A673 (cell line): Measurements from ENCODE around the gene LAMB4. TPM values are rescaled to one million over a fixed set of nuclear protein-coding genes. Genes with fewer than 3 reads are reported as not detected.

Source experiments
- BruUV-seq: library from RNA; stranded (reverse); fragments of 400-500 nt; replicated peaks from 2 replicates; lab custom pipeline; 2021; lab: Mats Ljungman, UMichigan
- CTCF ChIA-PET: fragments of 300-600 bp; sonication (Branson Sonifier 250); formaldehyde crosslinking; loops from one replicate; lab custom pipeline; 2022; ENCODE audit warnings: antibody characterized with exemption; lab: Charles Lee
- POLR2A ChIA-PET: fragments of 300-600 bp; sonication (Branson Sonifier 250); formaldehyde crosslinking; loops from one replicate; lab custom pipeline; 2022; ENCODE audit warnings: antibody characterized with exemption; ENCODE audit not compliant: low non-redundant PET; lab: Charles Lee
- DNase-seq: peaks from one replicate; pipeline ENCODE4 v3.0.0-alpha.2; 2015; ENCODE audit warnings: low spot score
- H3K27ac ChIP-seq: fragments of 200-600 bp; sonication (generic); 2 replicates; pipeline ENCODE4 v1.5.1; 2016; ENCODE audit warnings: mixed run types, low read depth, mild to moderate bottlenecking, mixed read lengths, antibody characterized with exemption, low read length; ENCODE audit not compliant: poor library complexity, severe bottlenecking
- H3K27me3 ChIP-seq: fragments of 200-600 bp; sonication (generic); replicated peaks from 2 replicates; pipeline ENCODE4 v1.6.1; 2017; ENCODE audit warnings: mixed run types, low read depth, mild to moderate bottlenecking, mixed read lengths, antibody characterized with exemption, low read length; ENCODE audit not compliant: insufficient read depth, poor library complexity
- H3K36me3 ChIP-seq: fragments of 200-600 bp; sonication (generic); 2 replicates; pipeline ENCODE4 v1.6.1; 2016; ENCODE audit warnings: mixed run types, mild to moderate bottlenecking, mixed read lengths, antibody characterized with exemption, low read length; ENCODE audit not compliant: insufficient read depth, poor library complexity, severe bottlenecking
- H3K4me1 ChIP-seq: fragments of 200-600 bp; sonication (generic); 2 replicates; pipeline ENCODE4 v1.6.1; 2017; ENCODE audit warnings: mixed run types, mild to moderate bottlenecking, mixed read lengths, antibody characterized with exemption, low read length; ENCODE audit not compliant: insufficient read depth, poor library complexity, severe bottlenecking
- H3K4me3 ChIP-seq: fragments of 200-600 bp; sonication (generic); 2 replicates; pipeline ENCODE4 v1.5.1; 2016; ENCODE audit warnings: low read depth, mixed run types, mild to moderate bottlenecking, mixed read lengths, low read length; ENCODE audit not compliant: poor library complexity, severe bottlenecking
- H3K9me3 ChIP-seq: fragments of 200-600 bp; sonication (generic); 2 replicates; pipeline ENCODE4 v1.6.1; 2016; ENCODE audit warnings: mixed run types, low read depth, mild to moderate bottlenecking, mixed read lengths, antibody characterized with exemption, low read length; ENCODE audit not compliant: poor library complexity, severe bottlenecking
- EZH2 ChIP-seq: fragments of 200-600 bp; sonication (generic); IDR thresholded peaks from 2 replicates; pipeline ENCODE4 v1.6.1; 2017; ENCODE audit warnings: borderline replicate concordance, low read depth, mild to moderate bottlenecking, mixed read lengths, antibody characterized with exemption, low read length; ENCODE audit not compliant: poor library complexity, severe bottlenecking
- intact Hi-C: fragments of 100-400 bp; cut with micrococcal nuclease; formaldehyde crosslinking; loops from one replicate; pipeline ENCODE4 v1.10.0; 2022; ENCODE audit not compliant: unreplicated experiment
- total RNA-seq: library from RNA; stranded (reverse); gene quantifications from 2 replicates; pipeline ENCODE4 v1.2.3, GENCODE V29; 2021
- TF ChIP-seq, protein P1 (sequence below): fragments of 300-800, 200-600 bp; sonication (generic); conservative IDR thresholded peaks from 2 replicates; pipeline ENCODE4 v1.5.1; 2017; ENCODE audit warnings: low read depth, mild to moderate bottlenecking, antibody characterized with exemption, low read length, moderate library complexity, mixed read lengths

The LAMB4 gene
- total RNA-seq, 1 experiment from 2014 or later: 0.21 TPM

DNA sequence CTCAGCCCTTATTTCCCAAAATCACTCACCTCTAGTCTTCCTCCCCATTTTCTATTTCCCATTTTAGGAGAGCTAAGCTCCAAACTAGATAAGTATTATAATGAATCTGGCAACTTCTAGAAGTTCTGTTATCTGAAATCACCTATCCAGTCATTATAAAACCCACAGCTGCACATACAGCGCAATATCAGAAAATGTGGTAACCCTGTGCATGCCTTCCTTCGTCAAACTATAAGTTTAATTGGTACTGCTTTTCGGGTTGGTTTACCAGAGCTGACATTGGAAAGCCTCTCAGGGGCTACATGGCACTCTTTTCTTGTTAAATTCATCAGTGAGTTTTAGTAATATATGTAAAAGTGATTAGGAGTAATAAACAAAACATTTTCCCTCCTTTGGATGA, 1.6 kb downstream of the LAMB4 start:
- no peak overlapping the region for H3K27ac ChIP-seq
- no peak for DNase-seq
- intact Hi-C loops: no loop called here
- ChIA-PET POLR2A (no interaction called here), CTCF (no interaction called here)
- H3K4me3 ChIP-seq: no peak overlapping the region
- H3K4me1 ChIP-seq: peaks cover 13% of the 10 kb centered on the region
- no peaks in the 10 kb centered on the region for H3K36me3 ChIP-seq
- TF ChIP-seq EZH2: no peak
- TF ChIP-seq, protein P1, sequence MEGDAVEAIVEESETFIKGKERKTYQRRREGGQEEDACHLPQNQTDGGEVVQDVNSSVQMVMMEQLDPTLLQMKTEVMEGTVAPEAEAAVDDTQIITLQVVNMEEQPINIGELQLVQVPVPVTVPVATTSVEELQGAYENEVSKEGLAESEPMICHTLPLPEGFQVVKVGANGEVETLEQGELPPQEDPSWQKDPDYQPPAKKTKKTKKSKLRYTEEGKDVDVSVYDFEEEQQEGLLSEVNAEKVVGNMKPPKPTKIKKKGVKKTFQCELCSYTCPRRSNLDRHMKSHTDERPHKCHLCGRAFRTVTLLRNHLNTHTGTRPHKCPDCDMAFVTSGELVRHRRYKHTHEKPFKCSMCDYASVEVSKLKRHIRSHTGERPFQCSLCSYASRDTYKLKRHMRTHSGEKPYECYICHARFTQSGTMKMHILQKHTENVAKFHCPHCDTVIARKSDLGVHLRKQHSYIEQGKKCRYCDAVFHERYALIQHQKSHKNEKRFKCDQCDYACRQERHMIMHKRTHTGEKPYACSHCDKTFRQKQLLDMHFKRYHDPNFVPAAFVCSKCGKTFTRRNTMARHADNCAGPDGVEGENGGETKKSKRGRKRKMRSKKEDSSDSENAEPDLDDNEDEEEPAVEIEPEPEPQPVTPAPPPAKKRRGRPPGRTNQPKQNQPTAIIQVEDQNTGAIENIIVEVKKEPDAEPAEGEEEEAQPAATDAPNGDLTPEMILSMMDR: no peak
- no peaks in the 10 kb centered on the region for H3K9me3 ChIP-seq
- no peaks in the 10 kb centered on the region for H3K27me3 ChIP-seq
- no TSS peak for BruUV-seq

DNA sequence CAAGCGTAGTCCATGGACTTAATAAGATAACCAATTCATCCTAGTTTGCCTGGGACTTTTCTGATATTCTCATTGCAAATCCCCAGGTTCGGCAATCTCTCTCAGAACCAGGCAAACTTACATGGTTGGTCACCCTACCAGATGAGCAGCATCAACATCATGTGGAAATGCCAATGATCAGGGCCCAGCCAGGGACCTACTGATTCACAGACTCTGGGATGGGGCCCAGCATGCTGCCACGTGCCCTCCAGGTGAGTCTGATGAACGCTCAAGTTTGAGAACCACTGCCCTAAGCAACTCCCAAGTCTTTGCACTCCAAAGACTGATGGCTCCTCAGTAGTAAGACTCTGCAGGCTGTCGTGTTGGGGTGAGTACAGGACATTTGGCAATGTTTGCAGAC, 2.7 kb downstream of the LAMB4 start:
- ChIA-PET POLR2A (no interaction called here), CTCF (no interaction called here)
- H3K4me3 ChIP-seq: no peak overlapping the region
- no peak for DNase-seq
- no TSS peak for BruUV-seq
- no peaks in the 10 kb centered on the region for H3K9me3 ChIP-seq
- H3K4me1 ChIP-seq: peaks cover 6% of the 10 kb centered on the region
- H3K36me3 ChIP-seq: no peaks in the 10 kb centered on the region
- intact Hi-C loops: no loop called here
- H3K27ac ChIP-seq: no peak overlapping the region
- TF ChIP-seq, protein P1: no peak
- TF ChIP-seq EZH2: no peak
- H3K27me3 ChIP-seq: no peaks in the 10 kb centered on the region

DNA sequence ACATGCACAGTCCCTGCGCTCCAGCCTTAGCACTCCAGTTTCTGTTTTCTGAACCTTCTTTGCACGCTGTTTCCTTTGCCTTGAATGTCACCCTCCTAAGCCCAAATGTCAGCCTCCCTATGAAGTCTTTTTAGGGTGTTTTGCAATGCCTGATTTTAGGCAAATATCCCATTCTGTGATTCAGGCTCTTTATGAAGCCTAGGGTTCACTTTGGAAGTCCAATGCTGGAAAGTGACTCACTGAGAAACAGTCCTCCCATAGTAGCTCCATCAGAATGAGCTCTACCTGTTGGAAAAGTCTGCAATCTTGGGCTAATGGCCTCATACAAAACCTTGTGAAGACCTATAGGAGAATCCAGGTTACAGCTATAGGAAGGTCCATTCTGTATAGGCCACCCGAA, 5.3 kb downstream of the LAMB4 start:
- Histone ChIP-seq H3K9me3 (no peaks in the 10 kb centered on the region), H3K4me1 (no peaks in the 10 kb centered on the region), H3K4me3 (no peak overlapping the region), H3K27me3 (no peaks in the 10 kb centered on the region), H3K27ac (no peak overlapping the region), H3K36me3 (no peaks in the 10 kb centered on the region)
- intact Hi-C loops: no loop called here
- DNase-seq: no peak
- BruUV-seq: no TSS peak
- no peak for TF ChIP-seq EZH2
- TF ChIP-seq, protein P1: no peak
- ChIA-PET CTCF (no interaction called here), POLR2A (no interaction called here)
